Activated CD8-positive, alpha-beta memory T cell treated with anti-CD3 and anti-CD28 coated beads, Interleukin-2, amount 50 U/mL, for 24 hours (primary cell): Measurements from ENCODE around the gene ABHD14A.

Experiments used
- DNase-seq: peaks from one replicate; pipeline ENCODE4 v3.0.0-alpha.2; 2020; ENCODE audit errors: extremely low read depth

ABHD14A gene

DNA sequence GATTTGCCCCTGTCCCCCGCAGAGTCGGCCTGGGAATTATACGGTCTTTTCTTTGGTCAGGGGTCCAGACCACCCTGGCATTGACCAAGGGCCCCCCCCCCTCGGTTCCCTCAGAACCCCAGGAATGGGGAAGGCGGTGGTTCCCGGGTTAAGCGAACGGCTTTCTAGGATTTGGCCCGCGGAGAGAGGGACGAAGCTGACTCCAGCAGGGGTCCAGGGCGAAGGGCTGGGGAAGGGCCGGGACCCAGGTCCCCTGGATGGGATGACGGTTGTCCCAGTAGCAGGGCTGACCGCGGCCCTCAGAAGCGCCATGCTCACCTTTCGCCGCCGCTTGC lies 33.4 kb upstream of the ABHD14A start:
- DNase-seq: no peak

DNA sequence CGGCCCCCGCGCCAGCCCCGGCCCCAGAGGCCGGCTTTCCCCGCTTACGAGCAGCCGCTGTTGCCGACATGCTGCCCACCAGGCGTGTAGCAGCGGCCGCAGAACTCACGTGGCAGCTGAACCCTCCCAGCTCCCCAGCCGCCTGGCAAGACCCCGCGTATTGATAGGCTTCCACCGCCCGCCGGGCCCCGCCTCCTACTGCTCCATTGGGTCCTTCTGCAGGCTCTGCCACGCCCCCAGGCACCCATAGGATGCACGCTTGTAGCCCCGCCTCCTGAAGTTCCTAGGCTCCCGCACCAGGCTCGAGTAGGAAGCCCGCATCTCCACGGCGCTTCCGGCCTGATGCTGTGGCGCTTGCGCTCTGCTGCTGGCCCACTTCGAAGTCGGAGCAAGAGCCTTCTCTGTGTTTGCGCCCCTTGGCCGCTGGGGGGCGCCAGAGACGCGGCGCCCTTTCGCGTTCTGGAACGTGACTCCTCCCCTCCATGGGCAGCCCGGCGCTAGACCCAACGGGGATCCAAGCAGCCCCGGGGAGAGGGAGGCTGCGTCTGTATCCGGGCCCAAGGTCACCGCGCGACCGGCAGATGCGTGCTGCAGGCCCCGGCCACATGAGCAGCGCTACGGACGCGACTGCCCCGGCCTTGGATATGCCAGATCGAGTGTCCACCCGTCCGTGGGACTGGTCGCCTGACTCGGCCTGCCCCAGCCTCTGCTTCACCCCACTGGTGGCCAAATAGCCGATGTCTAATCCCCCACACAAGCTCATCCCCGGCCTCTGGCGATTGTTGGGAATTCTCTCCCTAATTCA lies 32.9 kb upstream of the ABHD14A start, which contains the start of the genes PARP3 and RRP9:
TSS of gene PARP3 (plus strand) at position 566 of the 805 bp plus-strand sequence. CDS start 993 bp downstream, outside the sequence.
TSS of gene RRP9 (minus strand) at position 107 of the 805 bp plus-strand sequence. CDS start at position 70, 37 bp downstream.
- DNase-seq: peak; percentile 99

DNA sequence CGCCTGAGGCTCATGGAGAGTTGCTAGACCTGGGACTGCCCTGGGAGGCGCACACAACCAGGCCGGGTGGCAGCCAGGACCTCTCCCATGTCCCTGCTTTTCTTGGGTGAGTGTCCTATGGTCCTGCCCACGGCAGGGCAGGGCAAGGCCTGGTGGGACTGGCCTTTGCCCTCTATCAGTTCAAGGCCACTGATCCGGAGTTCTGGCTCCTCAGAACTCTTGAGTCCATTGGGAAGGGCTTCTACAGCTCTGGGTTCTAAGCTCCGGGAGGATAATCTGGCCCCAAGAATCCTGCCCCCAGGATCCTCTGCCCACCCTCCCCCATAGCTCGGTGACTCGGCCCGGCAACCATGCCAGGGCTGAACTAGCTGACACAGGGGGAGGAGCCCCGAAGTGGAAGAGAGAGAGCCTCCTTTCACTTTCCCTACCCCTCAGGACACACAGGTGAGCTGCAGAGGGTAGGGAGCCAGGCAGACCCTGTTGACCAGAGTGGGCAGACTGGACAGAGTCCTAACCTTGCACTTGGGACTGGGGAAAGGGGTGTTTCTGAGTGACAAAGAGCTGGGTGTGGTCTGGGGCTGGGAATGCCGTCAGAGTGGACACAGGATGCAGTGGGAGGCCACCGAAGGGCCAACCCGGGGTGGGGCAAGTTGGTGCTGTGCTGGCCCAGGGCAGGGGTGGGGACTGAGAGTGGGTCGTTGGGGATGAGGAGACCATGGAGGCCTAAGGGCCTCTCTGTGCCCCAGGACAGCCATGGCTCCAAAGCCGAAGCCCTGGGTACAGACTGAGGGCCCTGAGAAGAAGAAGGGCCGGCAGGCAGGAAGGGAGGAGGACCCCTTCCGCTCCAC lies 32.0 kb upstream of the ABHD14A start:
- peak; percentile 18 for DNase-seq

DNA sequence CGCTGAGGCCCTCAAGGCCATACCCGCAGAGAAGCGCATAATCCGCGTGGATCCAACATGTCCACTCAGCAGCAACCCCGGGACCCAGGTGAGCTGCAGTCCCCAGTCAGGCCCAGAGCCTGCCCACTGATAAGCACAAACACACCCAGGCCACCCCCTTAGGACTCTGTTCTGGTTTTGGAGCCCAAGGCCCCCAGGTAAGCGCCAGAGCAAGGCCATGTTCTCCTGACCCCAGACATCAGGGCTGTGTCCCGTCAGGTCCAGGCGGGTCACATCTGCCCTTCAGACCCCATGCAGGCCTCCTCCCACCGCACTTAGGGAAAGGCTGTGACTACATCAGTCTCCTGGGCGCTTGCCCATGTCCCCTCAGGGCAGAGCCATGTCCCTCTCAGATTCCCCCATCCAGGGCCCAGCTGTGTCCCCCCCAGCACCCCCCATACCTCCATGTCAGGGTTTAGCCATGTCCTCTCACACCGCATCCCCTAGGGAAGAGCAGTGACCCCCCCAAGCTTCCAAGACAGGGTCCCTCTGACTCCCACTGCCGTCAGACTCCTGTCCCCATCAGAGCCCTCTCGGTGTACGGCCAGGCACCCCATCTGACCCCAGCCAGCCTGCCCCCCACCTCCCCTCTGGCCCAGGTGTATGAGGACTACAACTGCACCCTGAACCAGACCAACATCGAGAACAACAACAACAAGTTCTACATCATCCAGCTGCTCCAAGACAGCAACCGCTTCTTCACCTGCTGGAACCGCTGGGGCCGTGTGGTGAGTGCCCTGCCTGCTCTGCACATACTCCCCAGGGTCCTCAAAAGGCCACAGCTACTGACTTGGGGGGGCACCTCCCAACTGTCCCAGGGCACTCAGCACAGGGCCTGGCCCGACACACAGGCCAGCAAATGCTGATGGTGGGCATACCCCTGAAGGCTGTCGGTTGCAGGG lies 31.1 kb upstream of the ABHD14A start:
- no peak for DNase-seq

DNA sequence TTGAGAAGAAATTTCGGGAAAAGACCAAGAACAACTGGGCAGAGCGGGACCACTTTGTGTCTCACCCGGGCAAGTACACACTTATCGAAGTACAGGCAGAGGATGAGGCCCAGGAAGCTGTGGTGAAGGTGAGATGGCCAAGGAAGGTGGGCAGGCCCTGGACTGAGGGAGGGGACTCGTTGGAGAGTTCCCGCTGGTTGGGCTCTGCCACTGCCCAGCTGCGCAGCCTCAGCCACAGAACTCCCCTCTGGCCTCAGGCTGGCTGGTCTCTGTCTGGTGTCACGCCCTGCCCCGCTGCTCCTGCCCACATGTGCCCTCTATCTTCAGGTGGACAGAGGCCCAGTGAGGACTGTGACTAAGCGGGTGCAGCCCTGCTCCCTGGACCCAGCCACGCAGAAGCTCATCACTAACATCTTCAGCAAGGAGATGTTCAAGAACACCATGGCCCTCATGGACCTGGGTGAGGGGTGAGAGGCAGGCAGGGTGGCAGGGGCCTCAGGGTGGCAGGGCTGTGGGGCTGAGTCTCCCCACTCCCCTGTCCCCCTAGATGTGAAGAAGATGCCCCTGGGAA lies 30.3 kb upstream of the ABHD14A start:
- no peak for DNase-seq

DNA sequence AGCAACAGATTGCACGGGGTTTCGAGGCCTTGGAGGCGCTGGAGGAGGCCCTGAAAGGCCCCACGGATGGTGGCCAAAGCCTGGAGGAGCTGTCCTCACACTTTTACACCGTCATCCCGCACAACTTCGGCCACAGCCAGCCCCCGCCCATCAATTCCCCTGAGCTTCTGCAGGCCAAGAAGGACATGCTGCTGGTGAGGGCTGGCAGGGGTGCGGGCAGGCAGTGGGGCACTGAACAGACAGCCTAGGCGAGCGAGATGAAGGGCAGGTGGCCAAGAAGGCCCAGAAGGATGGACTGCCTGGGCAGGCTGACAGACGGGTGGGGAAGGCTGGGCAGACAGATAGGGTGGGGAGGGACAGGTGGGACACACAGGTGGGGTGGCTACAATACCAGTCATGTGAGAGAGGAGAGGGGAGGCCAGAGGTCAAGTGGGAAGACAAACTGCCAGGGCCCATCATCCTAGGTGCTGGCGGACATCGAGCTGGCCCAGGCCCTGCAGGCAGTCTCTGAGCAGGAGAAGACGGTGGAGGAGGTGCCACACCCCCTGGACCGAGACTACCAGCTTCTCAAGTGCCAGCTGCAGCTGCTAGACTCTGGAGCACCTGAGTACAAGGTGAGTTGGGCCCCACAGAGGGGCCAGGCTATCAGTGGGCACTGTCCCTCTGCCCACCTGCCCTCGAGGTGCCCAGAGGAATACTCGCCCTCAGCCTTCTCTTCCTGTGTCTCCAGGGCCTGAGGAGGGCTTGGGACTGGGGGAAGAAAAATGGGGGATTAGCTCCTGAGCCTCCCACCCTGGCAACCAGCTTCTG lies 29.6 kb upstream of the ABHD14A start:
- DNase-seq: no peak

DNA sequence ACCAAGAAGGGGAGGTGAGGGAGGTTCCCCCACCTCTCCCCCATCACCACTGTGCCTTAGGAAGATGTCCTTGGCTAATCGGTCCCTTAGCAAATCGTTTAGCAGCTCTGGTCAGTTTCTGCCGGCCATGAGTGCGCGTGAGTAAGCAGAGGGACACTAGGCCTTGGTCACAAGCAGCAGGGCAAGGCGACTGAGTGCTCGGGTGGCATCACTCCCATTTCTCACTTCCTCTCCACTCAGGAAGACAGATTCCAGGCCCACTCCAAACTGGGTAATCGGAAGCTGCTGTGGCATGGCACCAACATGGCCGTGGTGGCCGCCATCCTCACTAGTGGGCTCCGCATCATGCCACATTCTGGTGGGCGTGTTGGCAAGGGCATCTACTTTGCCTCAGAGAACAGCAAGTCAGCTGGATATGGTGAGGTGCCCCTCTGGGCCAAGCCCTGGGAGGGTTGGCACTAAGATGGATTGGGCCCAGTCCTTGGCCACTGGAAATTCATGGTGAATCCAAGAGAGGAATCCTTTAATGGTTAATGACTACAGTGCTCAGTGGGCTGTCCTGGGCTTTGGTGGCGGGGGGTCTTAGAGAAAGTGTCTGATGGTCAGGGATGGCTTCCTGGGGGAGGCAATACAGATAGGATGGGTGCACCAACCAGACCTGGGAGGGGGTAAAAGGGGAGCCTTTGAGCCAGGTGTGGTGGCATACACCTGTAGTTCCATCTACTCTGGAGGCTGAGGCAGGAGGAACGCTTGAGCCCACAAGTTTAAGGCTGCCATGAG lies 28.7 kb upstream of the ABHD14A start:
- no peak for DNase-seq

DNA sequence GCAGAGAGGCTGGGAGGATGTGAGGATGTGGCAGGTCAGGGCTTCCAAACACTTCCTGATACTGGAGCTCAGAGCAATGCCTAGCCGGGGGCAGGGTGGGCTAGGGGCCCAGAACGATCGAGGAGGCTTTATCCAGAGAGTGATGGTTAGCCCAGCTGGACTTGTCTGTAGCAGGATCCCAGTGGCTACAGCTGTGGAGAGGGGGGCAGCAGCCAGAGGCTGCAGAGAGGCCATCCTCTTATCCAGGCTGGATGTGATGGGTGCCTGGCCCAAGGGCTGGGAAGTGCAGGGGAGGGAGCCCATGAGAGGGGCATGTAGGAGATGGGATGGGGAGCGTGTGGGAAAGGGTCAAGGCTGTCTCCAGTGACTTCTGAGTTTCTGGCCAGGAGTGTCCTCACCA lies 28.1 kb upstream of the ABHD14A start:
- no peak for DNase-seq

DNA sequence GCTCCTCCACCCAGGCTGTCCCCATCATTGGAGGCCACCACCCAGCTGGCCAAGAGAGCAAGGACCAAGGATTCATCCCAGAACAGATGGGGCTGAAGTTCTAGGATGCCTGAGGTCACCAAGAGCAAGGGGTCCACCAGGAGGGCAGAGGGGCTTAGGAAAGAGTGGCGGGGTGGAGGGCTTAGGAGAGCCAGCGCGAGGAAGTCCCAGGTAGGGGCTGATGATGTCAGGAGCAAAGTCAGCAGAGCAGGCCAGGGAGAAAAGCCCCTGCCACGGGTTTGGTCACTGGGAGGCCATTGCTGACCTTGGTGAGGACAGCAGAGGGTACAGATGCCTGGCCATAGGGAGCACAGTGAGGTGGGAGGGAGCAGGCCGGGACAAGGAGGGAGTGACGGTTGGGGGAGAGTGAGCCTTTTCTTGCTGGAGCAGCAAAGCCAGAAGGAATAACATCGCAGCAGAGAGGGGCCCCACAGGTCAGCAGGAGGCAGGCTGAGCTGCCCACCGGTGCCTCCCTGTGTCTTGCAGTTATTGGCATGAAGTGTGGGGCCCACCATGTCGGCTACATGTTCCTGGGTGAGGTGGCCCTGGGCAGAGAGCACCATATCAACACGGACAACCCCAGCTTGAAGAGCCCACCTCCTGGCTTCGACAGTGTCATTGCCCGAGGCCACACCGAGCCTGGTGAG lies 27.5 kb upstream of the ABHD14A start:
- no peak for DNase-seq

DNA sequence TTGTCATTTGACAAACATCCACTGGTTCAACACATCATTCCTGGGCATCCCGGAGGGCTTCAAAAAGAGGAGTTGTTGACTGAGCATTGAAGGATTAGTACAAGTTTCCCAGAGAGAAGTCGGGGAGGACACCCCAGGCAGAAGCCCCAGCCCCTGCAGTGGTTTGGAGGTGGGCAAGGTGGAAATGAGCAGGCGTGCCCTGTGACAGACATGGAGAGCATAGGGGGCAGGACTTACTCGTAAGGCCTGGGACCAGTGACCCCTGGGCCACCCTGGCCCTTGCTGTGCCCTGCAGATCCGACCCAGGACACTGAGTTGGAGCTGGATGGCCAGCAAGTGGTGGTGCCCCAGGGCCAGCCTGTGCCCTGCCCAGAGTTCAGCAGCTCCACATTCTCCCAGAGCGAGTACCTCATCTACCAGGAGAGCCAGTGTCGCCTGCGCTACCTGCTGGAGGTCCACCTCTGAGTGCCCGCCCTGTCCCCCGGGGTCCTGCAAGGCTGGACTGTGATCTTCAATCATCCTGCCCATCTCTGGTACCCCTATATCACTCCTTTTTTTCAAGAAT lies 26.8 kb upstream of the ABHD14A start:
- no peak for DNase-seq

DNA sequence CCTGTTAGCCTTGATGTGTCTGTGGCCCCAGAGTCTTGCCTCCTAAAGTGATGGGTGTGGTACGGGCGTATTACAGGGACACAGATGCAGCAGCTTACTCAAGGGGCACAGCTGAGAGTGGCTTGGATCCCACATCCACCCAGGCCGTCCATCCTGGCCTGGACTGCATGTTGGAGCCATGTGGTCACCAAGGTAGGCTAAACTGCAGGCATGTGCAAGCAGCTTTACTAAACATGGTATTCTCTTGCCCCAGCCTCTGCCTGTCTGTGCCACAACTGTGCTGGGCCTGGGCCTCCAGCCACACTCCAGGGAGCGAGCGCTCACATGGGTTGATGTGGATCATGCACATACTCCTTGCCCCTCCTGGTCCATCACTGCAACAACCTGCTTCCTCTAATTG lies 25.7 kb upstream of the ABHD14A start:
- no peak for DNase-seq

DNA sequence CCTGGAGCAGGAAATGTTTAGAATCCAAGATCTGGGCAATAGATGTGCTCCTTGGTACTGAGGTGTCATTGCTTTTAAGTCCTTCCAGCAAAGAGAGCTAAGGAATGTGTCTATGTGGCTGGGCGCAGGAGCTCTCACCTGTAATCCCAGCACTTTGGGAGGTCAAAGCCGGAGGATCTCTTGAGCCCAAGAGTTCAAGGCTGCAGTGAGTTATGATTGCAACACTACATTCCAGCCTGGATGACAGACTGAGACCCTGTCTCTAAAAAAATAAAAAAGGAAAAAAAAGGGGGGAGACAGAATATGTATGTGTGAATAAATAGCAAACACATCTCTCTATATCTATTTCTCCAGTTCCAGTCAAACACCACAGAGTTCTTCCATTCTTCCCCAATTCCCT lies 24.0 kb upstream of the ABHD14A start:
- DNase-seq: no peak

DNA sequence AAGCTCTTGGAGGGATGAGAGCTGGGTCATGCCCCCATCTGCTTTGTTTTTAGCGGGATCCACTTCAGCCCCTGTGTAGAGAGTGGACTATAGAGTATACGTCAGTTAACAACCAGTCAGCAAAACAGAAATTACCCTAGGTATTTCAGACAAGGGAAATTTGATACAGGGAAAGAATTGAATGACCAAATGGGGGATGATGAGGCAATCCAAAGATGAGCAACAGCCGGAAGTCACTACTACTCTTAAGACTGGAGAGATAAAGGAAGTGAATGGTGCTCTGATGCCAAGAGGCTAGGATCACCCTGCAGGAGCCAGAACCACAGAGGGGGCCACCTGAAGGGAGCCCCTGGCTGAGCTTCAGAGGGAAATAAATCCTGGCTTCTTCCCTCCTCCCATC lies 21.4 kb upstream of the ABHD14A start:
- DNase-seq: no peak

DNA sequence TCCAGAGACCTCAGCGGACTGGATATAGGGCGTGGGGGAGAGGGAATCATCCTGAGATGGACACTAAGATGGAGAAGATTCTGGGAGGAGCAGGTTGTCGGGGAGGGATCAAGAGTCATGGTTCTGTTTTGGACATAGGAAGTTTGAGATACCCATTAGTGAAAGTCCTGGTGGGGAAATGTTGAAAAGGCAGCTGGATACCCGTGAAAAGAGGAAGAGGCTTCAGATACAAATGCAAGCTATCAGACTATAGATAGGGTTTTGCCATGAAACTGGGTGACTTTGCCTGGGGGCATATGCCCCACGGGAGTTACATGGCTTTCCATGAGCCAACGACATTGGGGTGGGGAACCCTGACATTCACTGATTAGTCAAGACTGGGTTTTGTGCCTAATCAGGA lies 20.8 kb upstream of the ABHD14A start:
- DNase-seq: no peak

DNA sequence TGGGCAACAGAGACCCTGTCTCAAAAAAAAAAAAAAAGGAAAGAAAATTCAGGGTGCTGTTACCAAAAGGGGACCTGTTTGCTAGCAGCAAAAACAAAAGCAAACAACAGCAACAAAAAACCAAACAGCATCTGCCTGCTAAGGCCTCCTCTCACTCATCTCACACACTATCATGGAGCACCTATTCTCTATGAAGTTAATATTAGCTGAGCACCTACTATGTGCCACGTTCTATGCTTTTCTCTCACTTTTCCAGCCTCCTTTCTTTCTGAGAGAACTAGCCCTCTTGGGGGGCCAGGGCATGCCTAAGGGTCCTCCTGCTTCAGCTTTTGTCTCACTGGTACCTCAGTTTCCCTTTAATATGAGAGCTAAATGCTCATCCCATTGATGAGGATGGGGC lies 20.2 kb upstream of the ABHD14A start:
- no peak for DNase-seq

DNA sequence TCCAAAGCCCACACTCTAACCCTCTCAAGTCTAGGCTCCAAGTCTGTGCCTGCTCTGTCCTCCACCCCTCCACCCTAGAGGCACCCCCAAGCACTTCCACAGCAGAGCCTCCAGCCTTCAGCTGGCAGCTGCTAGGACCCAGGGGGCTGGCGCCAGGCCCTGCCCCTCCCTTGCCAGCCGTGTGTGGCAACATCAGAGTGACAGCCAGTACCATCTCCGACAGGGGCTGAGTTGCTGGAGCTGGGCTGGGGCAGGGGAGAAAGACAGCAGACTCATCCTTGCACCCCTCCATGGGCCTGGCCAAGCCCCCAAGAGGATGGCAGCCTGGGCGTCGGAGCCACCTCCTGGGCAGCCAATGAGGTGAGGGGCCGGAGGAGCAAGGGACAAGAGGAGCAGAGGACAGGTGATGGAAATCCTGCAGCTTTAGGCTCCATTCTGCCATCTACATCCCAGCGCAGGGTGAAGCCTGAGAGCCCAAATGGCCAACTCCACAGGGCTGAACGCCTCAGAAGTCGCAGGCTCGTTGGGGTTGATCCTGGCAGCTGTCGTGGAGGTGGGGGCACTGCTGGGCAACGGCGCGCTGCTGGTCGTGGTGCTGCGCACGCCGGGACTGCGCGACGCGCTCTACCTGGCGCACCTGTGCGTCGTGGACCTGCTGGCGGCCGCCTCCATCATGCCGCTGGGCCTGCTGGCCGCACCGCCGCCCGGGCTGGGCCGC lies 19.5 kb upstream of the ABHD14A start, which contains the start of gene GPR62:
TSS of gene GPR62 (plus strand) at position 207 of the 718 bp plus-strand sequence. CDS start at position 479, 272 bp downstream.
- DNase-seq: no peak

DNA sequence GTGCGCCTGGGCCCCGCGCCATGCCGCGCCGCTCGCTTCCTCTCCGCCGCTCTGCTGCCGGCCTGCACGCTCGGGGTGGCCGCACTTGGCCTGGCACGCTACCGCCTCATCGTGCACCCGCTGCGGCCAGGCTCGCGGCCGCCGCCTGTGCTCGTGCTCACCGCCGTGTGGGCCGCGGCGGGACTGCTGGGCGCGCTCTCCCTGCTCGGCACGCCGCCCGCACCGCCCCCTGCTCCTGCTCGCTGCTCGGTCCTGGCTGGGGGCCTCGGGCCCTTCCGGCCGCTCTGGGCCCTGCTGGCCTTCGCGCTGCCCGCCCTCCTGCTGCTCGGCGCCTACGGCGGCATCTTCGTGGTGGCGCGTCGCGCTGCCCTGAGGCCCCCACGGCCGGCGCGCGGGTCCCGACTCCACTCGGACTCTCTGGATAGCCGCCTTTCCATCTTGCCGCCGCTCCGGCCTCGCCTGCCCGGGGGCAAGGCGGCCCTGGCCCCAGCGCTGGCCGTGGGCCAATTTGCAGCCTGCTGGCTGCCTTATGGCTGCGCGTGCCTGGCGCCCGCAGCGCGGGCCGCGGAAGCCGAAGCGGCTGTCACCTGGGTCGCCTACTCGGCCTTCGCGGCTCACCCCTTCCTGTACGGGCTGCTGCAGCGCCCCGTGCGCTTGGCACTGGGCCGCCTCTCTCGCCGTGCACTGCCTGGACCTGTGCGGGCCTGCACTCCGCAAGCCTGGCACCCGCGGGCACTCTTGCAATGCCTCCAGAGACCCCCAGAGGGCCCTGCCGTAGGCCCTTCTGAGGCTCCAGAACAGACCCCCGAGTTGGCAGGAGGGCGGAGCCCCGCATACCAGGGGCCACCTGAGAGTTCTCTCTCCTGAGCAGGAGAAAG lies 18.7 kb upstream of the ABHD14A start:
- DNase-seq: no peak
